ENCODE data around the gene G0S2. TPM values are rescaled to one million over a fixed set of nuclear protein-coding genes. Genes with fewer than 3 reads are reported as not detected.

The G0S2 gene
- total and polyA plus RNA-seq, 9 of the 15 experiments (the other 6 are each of a cell fraction or from before 2014, with no cell fraction given), result 0.18 to 65.6 (median 11.4) TPM

DNA sequence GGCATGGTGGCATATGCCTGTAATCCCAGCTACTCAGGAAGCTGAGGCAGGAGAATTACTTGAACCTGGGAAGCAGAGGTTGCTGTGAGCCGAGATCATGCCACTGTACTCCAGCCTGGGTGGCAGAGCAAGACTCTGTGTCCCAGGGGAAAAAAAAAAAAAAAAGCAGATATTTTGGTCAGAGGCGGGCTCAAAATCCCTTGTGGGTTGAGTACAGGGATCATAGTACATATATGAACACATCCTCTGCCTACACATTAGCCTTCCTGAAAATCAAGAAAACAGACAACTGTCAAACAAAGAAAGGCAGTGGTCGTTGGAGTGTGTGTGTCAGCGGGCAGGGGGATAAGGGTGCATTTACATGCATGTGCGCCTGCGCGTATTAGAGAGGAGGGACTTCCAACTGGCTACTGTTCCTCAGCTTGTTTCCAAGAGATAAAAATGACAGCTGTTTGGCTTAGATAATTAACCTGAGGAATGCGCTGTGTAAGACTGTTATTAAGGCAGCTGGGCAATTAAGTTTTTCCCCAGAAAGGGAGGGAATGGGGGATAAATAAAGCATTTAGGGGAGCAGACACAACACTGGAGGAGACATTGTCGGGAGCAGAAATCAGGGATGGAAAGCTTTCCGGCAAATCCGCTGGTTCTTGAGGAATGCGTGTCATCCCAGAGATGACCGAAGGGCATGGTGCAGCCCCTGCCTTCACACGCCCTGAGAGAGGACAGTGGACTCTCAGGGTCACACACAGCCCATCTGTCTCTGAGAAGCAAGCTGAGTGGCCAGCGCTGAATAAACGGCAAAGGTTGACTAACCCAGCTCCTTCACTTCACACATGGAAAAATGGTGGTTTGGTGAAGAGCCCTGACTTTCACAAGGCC is 29.4 kb upstream of the G0S2 start (continued):
- TF ChIP-seq, protein P1, sequence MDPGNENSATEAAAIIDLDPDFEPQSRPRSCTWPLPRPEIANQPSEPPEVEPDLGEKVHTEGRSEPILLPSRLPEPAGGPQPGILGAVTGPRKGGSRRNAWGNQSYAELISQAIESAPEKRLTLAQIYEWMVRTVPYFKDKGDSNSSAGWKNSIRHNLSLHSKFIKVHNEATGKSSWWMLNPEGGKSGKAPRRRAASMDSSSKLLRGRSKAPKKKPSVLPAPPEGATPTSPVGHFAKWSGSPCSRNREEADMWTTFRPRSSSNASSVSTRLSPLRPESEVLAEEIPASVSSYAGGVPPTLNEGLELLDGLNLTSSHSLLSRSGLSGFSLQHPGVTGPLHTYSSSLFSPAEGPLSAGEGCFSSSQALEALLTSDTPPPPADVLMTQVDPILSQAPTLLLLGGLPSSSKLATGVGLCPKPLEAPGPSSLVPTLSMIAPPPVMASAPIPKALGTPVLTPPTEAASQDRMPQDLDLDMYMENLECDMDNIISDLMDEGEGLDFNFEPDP (CRISPR knock-in tag; IDR thresholded peaks at IDR 0.05), result 0 out of 2 replicates have a peak, but pooled peaks have one; percentile 9
- TF ChIP-seq MXI1 (IDR thresholded peaks at IDR 0.05; ENCODE audit: low read depth, low read length) (no peak), TAF9B (IDR thresholded peaks at IDR 0.05; ENCODE audit: partially characterized antibody) (peak; percentile 61), ILF3 (IDR thresholded peaks at IDR 0.05; ENCODE audit: borderline replicate concordance) (no peak), ZNF175 (CRISPR knock-in tag; IDR thresholded peaks at IDR 0.05; ENCODE audit: low read depth) (peak; percentile 30; the same call in 1 of the 2 replicates), HLTF (IDR thresholded peaks at IDR 0.05) (no peak), FOXM1 (IDR thresholded peaks at IDR 0.05; ENCODE audit: low read depth) (peak; percentile 71), FOXM1 (CRISPR knock-in tag; IDR thresholded peaks at IDR 0.05; ENCODE audit: low read depth) (no peak), DDX20 (tag; IDR thresholded peaks at IDR 0.05; ENCODE audit: low read depth) (peak; percentile 18; the same call in 1 of the 2 replicates), POLR2AphosphoS5 (IDR thresholded peaks at IDR 0.05; ENCODE audit: control insufficient read depth, insufficient read depth, low read depth, low read length) (peak; percentile 90), SMARCE1 (IDR thresholded peaks at IDR 0.05) (peak; percentile 92), ZNF778 (CRISPR knock-in tag; IDR thresholded peaks at IDR 0.05) (no peak), NCOR1 (IDR thresholded peaks at IDR 0.05) (peak; percentile 88), PTRF (tag; IDR thresholded peaks at IDR 0.05) (no peak)
- TF ChIP-seq, protein P2, sequence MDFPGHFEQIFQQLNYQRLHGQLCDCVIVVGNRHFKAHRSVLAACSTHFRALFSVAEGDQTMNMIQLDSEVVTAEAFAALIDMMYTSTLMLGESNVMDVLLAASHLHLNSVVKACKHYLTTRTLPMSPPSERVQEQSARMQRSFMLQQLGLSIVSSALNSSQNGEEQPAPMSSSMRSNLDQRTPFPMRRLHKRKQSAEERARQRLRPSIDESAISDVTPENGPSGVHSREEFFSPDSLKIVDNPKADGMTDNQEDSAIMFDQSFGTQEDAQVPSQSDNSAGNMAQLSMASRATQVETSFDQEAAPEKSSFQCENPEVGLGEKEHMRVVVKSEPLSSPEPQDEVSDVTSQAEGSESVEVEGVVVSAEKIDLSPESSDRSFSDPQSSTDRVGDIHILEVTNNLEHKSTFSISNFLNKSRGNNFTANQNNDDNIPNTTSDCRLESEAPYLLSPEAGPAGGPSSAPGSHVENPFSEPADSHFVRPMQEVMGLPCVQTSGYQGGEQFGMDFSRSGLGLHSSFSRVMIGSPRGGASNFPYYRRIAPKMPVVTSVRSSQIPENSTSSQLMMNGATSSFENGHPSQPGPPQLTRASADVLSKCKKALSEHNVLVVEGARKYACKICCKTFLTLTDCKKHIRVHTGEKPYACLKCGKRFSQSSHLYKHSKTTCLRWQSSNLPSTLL (IDR thresholded peaks at IDR 0.05), result no peak
- TF ChIP-seq, protein P3, sequence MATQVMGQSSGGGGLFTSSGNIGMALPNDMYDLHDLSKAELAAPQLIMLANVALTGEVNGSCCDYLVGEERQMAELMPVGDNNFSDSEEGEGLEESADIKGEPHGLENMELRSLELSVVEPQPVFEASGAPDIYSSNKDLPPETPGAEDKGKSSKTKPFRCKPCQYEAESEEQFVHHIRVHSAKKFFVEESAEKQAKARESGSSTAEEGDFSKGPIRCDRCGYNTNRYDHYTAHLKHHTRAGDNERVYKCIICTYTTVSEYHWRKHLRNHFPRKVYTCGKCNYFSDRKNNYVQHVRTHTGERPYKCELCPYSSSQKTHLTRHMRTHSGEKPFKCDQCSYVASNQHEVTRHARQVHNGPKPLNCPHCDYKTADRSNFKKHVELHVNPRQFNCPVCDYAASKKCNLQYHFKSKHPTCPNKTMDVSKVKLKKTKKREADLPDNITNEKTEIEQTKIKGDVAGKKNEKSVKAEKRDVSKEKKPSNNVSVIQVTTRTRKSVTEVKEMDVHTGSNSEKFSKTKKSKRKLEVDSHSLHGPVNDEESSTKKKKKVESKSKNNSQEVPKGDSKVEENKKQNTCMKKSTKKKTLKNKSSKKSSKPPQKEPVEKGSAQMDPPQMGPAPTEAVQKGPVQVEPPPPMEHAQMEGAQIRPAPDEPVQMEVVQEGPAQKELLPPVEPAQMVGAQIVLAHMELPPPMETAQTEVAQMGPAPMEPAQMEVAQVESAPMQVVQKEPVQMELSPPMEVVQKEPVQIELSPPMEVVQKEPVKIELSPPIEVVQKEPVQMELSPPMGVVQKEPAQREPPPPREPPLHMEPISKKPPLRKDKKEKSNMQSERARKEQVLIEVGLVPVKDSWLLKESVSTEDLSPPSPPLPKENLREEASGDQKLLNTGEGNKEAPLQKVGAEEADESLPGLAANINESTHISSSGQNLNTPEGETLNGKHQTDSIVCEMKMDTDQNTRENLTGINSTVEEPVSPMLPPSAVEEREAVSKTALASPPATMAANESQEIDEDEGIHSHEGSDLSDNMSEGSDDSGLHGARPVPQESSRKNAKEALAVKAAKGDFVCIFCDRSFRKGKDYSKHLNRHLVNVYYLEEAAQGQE (IDR thresholded peaks at IDR 0.05; ENCODE audit: borderline replicate concordance), result no peak
- TF ChIP-seq, protein P3 (CRISPR knock-in tag; IDR thresholded peaks at IDR 0.05; ENCODE audit: low read depth), result peak; percentile 57; the same call in 1 of the 2 replicates

Data from K562 (cell line).